Measurements from ENCODE around the gene PTS. TPM values are rescaled to one million over a fixed set of nuclear protein-coding genes. Genes with fewer than 3 reads are reported as not detected.

PTS gene
- total RNA-seq, 1 donor from 2014 or later = 33.0 TPM

- intact Hi-C loops (cut with DNase I) = no loop called here
- no peak for DNase-seq (ENCODE audit: low spot score)
Measured at GRCh38 chr11:112253605-112254242, 27.5 kb downstream of the PTS start.

GRCh38 chr11:112255067-112255720, 29.0 kb downstream of the PTS start:
- DNase-seq (ENCODE audit: low spot score) = no peak
- intact Hi-C loops (cut with DNase I) = no loop called here

DNA sequence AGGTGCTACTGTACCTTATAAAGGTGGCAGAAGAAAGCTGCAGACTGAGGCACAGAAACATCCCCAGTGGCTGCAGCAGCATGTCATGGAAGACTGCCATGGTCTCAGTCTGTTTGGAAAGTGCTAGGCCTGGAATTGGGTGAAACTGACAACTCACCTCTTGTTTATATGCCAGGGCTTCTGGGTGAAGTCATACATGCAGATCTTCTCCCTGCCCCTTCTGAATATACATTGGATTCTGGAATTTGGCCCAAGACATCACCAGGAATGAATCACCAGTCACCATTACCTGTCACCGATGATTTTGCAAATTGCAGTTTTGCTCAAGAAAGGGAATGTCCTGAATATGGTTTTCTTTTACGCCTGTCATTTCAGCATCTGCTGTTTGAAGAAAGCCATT, 34.3 kb downstream of the PTS start, which contains the start of gene PLET1:
TSS of gene PLET1 (minus strand) at position 371 of the 400 bp plus-strand sequence. CDS start at position 100, 271 bp downstream.
- intact Hi-C loops (cut with DNase I) = no loop called here

DNA sequence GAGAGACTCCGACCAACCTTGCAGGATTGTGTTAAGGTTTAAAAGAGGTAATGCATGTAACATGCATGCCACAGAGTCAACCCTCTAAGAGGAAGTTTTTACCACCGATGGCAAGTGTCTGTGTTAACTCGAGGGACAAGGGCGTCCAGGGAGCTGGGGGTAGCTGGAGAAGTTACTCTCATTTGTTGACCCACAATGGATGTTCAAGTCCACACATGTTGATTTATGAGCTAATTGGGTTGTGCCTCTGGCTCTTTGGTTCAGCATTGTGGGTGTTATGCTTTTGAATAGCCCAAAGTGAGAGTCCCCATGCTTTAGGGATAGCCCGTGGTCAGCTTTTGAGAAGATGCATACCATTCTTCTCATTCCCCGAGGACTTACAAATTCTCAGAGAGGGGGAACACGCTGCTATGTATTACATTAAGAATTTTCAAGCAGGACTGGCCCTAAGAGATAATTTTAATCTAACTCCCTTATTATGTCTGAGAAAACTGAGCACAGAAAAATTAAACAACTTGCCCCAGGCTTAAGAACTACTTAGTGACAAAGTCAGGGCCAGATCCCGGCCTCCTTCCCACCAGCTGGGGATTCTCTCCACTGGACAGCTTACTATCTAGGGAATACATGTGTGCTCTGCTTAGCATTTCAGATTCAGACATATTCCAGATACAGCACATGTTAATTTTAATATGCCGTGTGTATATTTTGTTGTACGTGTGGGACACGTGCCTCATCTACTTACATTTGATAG, 39.6 kb downstream of the PTS start:
- no peak for DNase-seq (ENCODE audit: low spot score)

More for the DNA sequence above, 34.3 kb downstream of the PTS start, which contains the start of gene PLET1:
- no peak for DNase-seq (ENCODE audit: low spot score)

GRCh38 chr11:112266410-112266778, 40.2 kb downstream of the PTS start:
- DNase-seq (ENCODE audit: low spot score) = no peak
- intact Hi-C loops (cut with DNase I) = loop anchor here (5.0 kb wide), 1 partner anchor 149 kb away; no protein-coding TSS in a partner anchor

More for the DNA sequence above, 39.6 kb downstream of the PTS start:
- intact Hi-C loops (cut with DNase I) = loop anchor here (5.0 kb wide), 1 partner anchor 149 kb away; no protein-coding TSS in a partner anchor

GRCh38 chr11:112267188-112267591, 41.0 kb downstream of the PTS start:
- DNase-seq (ENCODE audit: low spot score) = no peak
- intact Hi-C loops (cut with DNase I) = loop anchor here (5.0 kb wide), 1 partner anchor 150 kb away; no protein-coding TSS in a partner anchor

GRCh38 chr11:112268406-112268805, 42.2 kb downstream of the PTS start:
- intact Hi-C loops (cut with DNase I) = loop anchor here (5.0 kb wide), 1 partner anchor 151 kb away; no protein-coding TSS in a partner anchor

DNA sequence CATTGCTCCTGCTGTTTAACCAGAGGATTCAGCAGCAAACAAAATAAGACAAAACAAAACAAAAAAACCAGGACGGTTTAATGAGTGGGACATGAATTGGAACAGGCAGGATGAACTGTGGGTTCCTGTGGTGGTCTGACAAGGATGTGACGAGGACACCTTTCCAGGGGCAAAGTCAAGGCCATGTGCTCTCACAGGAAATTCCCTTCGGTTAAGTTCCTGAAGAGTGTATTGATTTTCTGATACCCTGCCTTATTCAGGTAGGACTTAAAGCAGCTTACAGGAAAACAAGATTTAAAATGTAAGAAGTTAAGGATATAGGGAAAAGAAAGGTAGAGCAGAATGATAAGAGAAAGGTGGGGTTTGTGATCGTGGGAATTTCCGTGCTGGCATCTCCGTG, 42.9 kb downstream of the PTS start:
- no peak for DNase-seq (ENCODE audit: low spot score)
- intact Hi-C loops (cut with DNase I) = loop anchor here (5.0 kb wide), 1 partner anchor 152 kb away; no protein-coding TSS in a partner anchor

More at GRCh38 chr11:112268406-112268805, 42.2 kb downstream of the PTS start:
- no peak for DNase-seq (ENCODE audit: low spot score)

DNA sequence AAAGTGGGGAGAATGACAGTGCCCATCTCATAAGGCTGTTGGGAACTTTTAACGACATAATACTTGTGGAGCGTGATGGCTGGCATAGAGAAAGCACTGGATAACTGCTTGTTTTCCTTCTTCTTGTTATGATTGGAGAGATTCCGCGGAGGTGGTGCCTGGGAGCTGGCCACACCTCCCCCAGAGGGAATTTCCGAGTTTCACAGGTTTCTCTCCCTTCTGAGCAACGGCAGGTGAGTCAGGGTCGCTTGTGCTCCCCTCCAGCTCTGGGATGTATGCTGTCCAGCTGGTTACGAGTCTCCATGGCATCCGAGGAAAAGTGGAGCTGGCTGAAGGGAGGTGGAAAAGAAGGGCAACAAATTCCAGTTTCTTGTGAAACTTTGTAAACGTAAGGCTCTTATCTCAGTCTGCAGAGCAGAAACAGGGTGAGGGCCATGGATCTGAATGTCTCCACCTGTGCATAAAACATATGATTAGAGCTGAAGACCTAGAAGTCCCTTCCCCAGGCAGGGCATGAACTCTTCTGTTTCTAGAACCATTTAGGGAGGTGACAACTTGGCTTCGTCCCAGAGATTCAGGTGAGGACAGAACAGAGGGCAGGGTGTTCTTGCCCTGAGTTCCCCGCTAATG, 44.4 kb downstream of the PTS start:
- no peak for DNase-seq (ENCODE audit: low spot score)
- intact Hi-C loops (cut with DNase I) = no loop called here

GRCh38 chr11:112271242-112271641, 45.0 kb downstream of the PTS start:
- DNase-seq (ENCODE audit: low spot score) = no peak
- intact Hi-C loops (cut with DNase I) = no loop called here

DNA sequence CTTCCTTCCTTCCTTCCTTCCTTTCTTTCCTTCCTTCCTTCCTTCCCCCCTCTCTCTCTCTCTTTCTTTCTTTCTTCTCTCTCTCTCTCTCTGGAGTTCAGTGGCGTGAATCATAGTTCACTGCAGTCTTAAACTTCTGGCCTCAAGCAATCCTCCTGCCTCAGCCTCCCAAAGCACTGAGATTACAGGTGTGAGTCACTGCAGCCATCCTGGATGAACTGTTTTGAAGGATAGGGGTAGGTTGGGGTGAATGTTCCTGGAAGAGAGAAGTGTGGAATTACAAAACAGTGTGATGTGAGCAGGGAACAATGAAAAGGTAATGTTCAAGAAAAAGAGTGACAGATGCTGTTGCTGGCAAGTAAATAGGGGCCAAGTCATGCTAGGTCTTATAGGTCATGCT, 46.8 kb downstream of the PTS start:
- no peak for DNase-seq (ENCODE audit: low spot score)
- intact Hi-C loops (cut with DNase I) = no loop called here

- intact Hi-C loops (cut with DNase I) = no loop called here
- no peak for DNase-seq (ENCODE audit: low spot score)
Measured at GRCh38 chr11:112274007-112274783, 48.0 kb downstream of the PTS start.

- DNase-seq (ENCODE audit: low spot score) = no peak
- intact Hi-C loops (cut with DNase I) = no loop called here
Measured at GRCh38 chr11:112277029-112277428, 50.8 kb downstream of the PTS start.

DNA sequence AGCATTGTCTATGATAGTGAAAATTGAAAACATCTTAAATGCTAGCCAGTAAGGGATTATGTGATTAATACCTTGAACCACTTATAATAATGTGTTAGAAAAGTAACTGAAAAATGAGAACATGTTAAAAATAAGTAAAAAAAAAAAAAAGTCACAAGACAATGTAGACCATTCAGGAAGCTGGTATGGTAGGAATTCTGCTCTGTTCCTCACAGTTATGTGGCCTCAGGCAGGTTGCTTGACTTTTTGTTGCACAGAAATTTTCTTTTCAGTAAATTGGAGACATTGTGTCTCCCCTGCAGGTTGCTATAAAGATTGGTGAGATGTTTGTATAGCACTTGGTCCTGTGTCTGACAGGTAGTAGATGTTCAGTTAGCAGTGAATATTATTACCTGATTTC, 51.7 kb downstream of the PTS start:
- intact Hi-C loops (cut with DNase I) = no loop called here
- no peak for DNase-seq (ENCODE audit: low spot score)

DNA sequence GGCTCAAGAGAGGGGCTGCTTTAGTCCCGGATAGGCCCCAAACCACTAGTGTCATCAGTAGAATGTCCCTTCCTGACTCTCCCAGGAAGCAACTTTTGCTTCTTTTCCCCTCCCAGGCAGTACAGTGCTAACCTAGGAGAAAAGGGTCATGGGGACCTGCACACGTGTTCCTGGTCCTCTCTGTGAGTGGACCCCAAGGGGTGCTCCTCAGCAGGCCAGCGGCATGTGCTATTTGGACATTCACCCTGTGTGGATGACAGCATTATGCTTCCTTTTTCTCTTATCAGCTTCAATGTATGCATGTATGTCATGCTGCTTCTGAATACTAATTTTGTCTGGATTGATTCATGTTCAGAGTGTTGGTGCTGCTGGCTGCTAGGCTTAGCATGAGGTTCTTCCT, 52.6 kb downstream of the PTS start:
- DNase-seq (ENCODE audit: low spot score) = no peak
- intact Hi-C loops (cut with DNase I) = no loop called here

DNA sequence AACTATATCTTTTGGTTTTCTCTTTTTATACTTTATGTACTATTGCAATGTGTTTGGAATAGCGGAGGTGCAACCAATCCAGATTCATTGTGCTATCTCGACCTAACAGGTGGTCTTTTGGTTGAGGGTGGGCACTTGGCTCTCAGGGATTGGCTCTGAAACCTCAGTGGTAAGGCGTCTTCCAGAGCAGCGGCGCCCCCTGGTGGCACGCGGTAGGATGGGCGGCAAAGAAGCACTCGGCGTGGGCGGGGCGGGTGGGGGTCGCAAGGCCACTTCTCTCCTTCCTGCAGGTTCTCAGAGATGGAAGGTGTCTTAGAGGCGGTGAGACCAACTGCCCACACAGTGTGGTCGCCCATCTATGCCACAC, 53.7 kb downstream of the PTS start:
- intact Hi-C loops (cut with DNase I) = loop anchor here (1.0 to 5.0 kb wide), 2 partner anchors 60 to 168 kb away; no protein-coding TSS in a partner anchor
- peak; percentile 82 for DNase-seq (ENCODE audit: low spot score)

- intact Hi-C loops (cut with DNase I) = loop anchor here (1.0 to 5.0 kb wide), 2 partner anchors 60 to 168 kb away; no protein-coding TSS in a partner anchor
- no peak for DNase-seq (ENCODE audit: low spot score)
Measured at GRCh38 chr11:112280268-112281126, 54.3 kb downstream of the PTS start.

DNA sequence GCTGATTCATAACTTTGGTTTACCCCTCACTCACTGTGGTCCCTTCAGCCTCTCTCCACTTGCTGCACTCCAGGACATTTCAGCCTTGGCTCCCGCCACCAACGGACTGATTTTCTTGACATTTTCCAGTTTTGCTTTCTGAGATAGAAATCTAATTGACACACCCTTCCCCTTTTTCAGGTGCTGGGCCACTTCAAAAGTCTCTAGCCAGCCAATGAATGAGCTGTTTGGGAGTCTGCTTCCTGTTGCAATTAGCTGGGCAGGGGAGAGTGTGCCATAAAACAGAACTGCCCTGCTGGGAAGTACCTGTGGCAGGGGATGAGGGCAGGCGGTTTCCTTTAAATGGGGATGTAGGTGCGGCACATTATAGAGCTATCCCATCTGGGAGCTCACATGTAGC, 55.5 kb downstream of the PTS start:
- DNase-seq (ENCODE audit: low spot score) = no peak
- intact Hi-C loops (cut with DNase I) = loop anchor here (5.0 kb wide), 1 partner anchor 169 kb away; no protein-coding TSS in a partner anchor

Measured in cardiac septum (tissue), 1 donor.